ENCODE measurements around the gene GNPTAB. TPM values are rescaled to one million over a fixed set of nuclear protein-coding genes. Genes with fewer than 3 reads are reported as not detected.

GNPTAB gene
- total and polyA plus RNA-seq, 2 of the 13 experiments (the other 11 are each of a cell fraction or from before 2014, with no cell fraction given) = 13.6 to 19.4 TPM

DNA sequence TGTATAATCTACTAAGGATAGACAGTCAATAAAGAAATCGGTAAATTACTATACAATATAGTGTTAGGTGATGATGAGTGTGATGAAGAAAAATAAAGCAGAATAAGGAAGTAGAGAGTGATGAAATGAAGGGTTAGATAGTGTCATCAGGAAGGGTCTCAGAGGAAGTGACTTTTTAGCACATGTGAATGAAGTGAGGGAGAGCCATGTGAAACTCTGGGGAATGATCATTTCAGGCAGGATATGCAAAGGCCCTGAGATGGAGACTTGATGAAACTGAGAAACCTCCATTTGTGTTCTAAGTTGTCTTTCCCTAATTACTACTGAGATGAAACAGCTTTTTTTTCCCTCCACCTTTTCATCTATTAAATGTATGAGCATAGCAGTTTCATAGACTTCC, 19.4 kb upstream of the GNPTAB start:
- CTCF ChIA-PET (ENCODE audit: low intra/inter-chr PET ratio, low total read pairs) = no interaction called here
- WGBS (ENCODE audit: low lambda C conversion rate) = 2% methylated on average over 1 of the region's 1 CpG
- Histone ChIP-seq H3K4me3 (replicated peaks in 1 of 3; ENCODE audit: insufficient read depth in 1 of 3, low read depth in 2 of 3, low read length in 3 of 3) (no peak overlapping the region), H4K20me1 (ENCODE audit: insufficient read depth, low read length) (no peaks in the 10 kb centered on the region), H3K4me2 (ENCODE audit: low read depth, low read length) (no peak overlapping the region), H3K27ac (ENCODE audit: extremely low read length, insufficient read depth, low read length) (no peak overlapping the region), H3K36me3 (replicated peaks in 1 of 2; ENCODE audit: control insufficient read depth in 1 of 2, insufficient read depth in 2 of 2, low read length in 2 of 2) (no peaks in the 10 kb centered on the region), H3K27me3 (ENCODE audit: control insufficient read depth in 1 of 2, insufficient read depth in 2 of 2, low read length in 2 of 2) (no peaks in the 10 kb centered on the region), H3K79me2 (ENCODE audit: insufficient read depth, low read length) (no peaks in the 10 kb centered on the region), H3K9ac (ENCODE audit: insufficient read depth, low read depth, low read length) (no peak overlapping the region), H2AFZ (ENCODE audit: low read length) (no peak overlapping the region), H3K9me3 (ENCODE audit: low read length) (no peaks in the 10 kb centered on the region), H3K4me1 (ENCODE audit: insufficient read depth, low read length) (peaks cover 12% of the 10 kb centered on the region)
- no TSS peak for BruUV-seq (replicated peaks)
- in situ Hi-C loops (cut with HindIII; ENCODE audit: extremely low pct_ligation_motif_present, low pct_unique_long_range_greater_than_20kb) (no loop called here), intact Hi-C loops (cut with micrococcal nuclease; ENCODE audit: unreplicated experiment) (no loop called here)
- ATAC-seq (no peak), DNase-seq (ENCODE audit: low spot score) (no peak), FAIRE-seq (no peak)
- TF ChIP-seq, protein P1, sequence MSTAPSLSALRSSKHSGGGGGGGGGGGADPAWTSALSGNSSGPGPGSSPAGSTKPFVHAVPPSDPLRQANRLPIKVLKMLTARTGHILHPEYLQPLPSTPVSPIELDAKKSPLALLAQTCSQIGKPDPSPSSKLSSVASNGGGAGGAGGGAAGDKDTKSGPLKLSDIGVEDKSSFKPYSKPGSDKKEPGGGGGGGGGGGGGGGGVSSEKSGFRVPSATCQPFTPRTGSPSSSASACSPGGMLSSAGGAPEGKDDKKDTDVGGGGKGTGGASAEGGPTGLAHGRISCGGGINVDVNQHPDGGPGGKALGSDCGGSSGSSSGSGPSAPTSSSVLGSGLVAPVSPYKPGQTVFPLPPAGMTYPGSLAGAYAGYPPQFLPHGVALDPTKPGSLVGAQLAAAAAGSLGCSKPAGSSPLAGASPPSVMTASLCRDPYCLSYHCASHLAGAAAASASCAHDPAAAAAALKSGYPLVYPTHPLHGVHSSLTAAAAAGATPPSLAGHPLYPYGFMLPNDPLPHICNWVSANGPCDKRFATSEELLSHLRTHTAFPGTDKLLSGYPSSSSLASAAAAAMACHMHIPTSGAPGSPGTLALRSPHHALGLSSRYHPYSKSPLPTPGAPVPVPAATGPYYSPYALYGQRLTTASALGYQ (CRISPR knock-in tag; IDR thresholded peaks at IDR 0.05) = no peak
- no peak for TF ChIP-seq ZNF138 (CRISPR knock-in tag; IDR thresholded peaks at IDR 0.05; ENCODE audit: low read depth)
- TF ChIP-seq ZNF589 (CRISPR knock-in tag; conservative IDR thresholded peaks at IDR 0.05) = no peak
- TF ChIP-seq ZNF20 (CRISPR knock-in tag; IDR thresholded peaks at IDR 0.05) = no peak
- no peak for TF ChIP-seq SP2 (CRISPR knock-in tag; IDR thresholded peaks at IDR 0.05)
- TF ChIP-seq, protein P2, sequence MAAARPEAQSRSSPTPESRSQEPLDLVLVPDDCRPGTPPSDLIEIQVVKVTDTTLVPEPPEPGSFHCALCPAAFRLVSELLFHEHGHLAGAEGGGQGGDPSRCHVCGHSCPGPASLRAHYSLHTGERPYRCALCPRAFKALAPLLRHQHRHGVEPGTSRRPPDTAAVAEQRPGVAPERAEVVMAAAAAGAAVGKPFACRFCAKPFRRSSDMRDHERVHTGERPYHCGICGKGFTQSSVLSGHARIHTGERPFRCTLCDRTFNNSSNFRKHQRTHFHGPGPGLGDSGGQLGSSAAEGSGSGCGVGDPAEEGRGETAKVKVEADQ (CRISPR knock-in tag; IDR thresholded peaks at IDR 0.05; ENCODE audit: borderline replicate concordance) = no peak
- TF ChIP-seq ZSCAN9 (CRISPR knock-in tag; IDR thresholded peaks at IDR 0.05; ENCODE audit: borderline replicate concordance) = no peak
- no peak for TF ChIP-seq THAP11 (CRISPR knock-in tag; IDR thresholded peaks at IDR 0.05)
- TF ChIP-seq NFRKB (IDR thresholded peaks at IDR 0.05) = no peak
- TF ChIP-seq GATAD1 (CRISPR knock-in tag; IDR thresholded peaks at IDR 0.05) = no peak
- POLR2A ChIA-PET = no interaction called here
